OCI-LY1 (cell line): ENCODE results near the gene TCAIM.

ENCODE experiments used
- H2AFZ ChIP-seq: fragments of 200-600 bp; sonication (generic), shearing (Covaris generic); 2 replicates; pipeline ENCODE4 v1.6.0; 2014; ENCODE audit warnings: antibody characterized with exemption, mild to moderate bottlenecking, low read length
- H3F3A ChIP-seq: fragments of 200-600 bp; sonication (generic), shearing (Covaris generic); 2 replicates; pipeline ENCODE4 v1.6.0; 2014; ENCODE audit warnings: mild to moderate bottlenecking, antibody characterized with exemption, low read length, moderate library complexity; ENCODE audit not compliant: insufficient read depth
- H3K27ac ChIP-seq: fragments of 200-600 bp; sonication (generic); 2 replicates; pipeline ENCODE4 v1.5.1; 2014; ENCODE audit warnings: low read length, mixed run types, mild to moderate bottlenecking, low read depth; ENCODE audit not compliant: poor library complexity, severe bottlenecking
- H3K27me3 ChIP-seq: fragments of 200-600 bp; sonication (generic); 2 replicates; pipeline ENCODE4 v1.6.0; 2014; ENCODE audit warnings: antibody characterized with exemption, mild to moderate bottlenecking, low read length, moderate library complexity; ENCODE audit not compliant: insufficient read depth
- H3K36me3 ChIP-seq: fragments of 200-600 bp; sonication (generic); 2 replicates; pipeline ENCODE4 v1.6.1; 2014; ENCODE audit warnings: mild to moderate bottlenecking, antibody characterized with exemption, low read length, moderate library complexity, mixed read lengths; ENCODE audit not compliant: insufficient read depth
- H3K4me1 ChIP-seq: fragments of 200-600 bp; sonication (generic); 2 replicates; pipeline ENCODE4 v1.5.1; 2014; ENCODE audit warnings: mild to moderate bottlenecking, low read length, moderate library complexity; ENCODE audit not compliant: insufficient read depth, severe bottlenecking
- H3K4me2 ChIP-seq: fragments of 200-600 bp; sonication (generic), shearing (Covaris generic); 2 replicates; pipeline ENCODE4 v1.6.1; 2014; ENCODE audit warnings: low read length
- H3K4me3 ChIP-seq: fragments of 200-600 bp; sonication (generic); 2 replicates; pipeline ENCODE4 v1.5.1; 2014; ENCODE audit warnings: low read length, low read depth, mild to moderate bottlenecking, mixed read lengths; ENCODE audit not compliant: poor library complexity, severe bottlenecking
- H3K79me2 ChIP-seq: fragments of 200-600 bp; shearing (Covaris generic); 2 replicates; pipeline ENCODE4 v1.6.1; 2016; ENCODE audit warnings: mixed run types, low read length, mixed read lengths; ENCODE audit not compliant: insufficient read depth
- H3K9ac ChIP-seq: fragments of 200-600 bp; sonication (generic), shearing (Covaris generic); 2 replicates; pipeline ENCODE4 v1.6.1; 2014; ENCODE audit warnings: mild to moderate bottlenecking, low read length, mixed read lengths
- H3K9me2 ChIP-seq: fragments of 200-600 bp; sonication (generic), shearing (Covaris generic); 2 replicates; pipeline ENCODE4 v1.6.1; 2014; ENCODE audit warnings: low read depth, mild to moderate bottlenecking, low read length, mixed read lengths
- H3K9me3 ChIP-seq: fragments of 200-600 bp; shearing (Covaris generic); 2 replicates; pipeline ENCODE4 v1.6.1; 2014; ENCODE audit warnings: low read length, mixed read lengths
- H4K20me1 ChIP-seq: fragments of 200-600 bp; sonication (generic), shearing (Covaris generic); 2 replicates; pipeline ENCODE4 v1.6.0; 2016; ENCODE audit warnings: mild to moderate bottlenecking, low read length; ENCODE audit not compliant: insufficient read depth
- EZH2 ChIP-seq: fragments of 200-600 bp; sonication (generic), shearing (Covaris generic); IDR thresholded peaks from 2 replicates; pipeline ENCODE4 v1.8.0; 2017; ENCODE audit warnings: borderline replicate concordance, mixed run types, mild to moderate bottlenecking, antibody characterized with exemption, low read length, moderate library complexity, mixed read lengths
- TF ChIP-seq, protein P1 (sequence below): fragments of 200-600 bp; sonication (generic), shearing (Covaris generic); IDR thresholded peaks from 2 replicates; pipeline ENCODE4 v1.5.1; 2017; ENCODE audit warnings: mild to moderate bottlenecking, antibody characterized with exemption, low read length, moderate library complexity, mixed read lengths

TCAIM gene

DNA sequence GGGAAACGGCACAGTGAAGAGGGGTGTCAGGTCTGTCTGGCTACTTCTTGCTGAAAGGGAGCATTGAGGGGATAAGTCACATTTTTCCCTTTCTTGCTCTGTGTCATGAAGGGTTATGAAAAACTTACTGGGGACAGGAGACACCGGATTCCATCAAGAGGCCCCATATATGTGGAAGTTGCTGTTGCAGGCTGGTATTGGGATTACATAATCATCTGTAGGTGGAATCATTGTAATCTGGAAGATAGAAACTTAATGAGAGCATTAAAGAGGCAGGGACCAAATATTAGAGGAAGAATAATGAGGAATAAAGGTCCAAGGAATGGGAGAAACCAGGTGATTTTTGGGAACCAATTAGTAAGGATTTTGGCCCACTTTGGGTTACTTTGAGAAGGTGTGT lies 4.2 kb upstream of the TCAIM start:
- Histone ChIP-seq H2AFZ (no peak overlapping the region), H3K9me3 (no peaks in the 10 kb centered on the region), H3K79me2 (no peaks in the 10 kb centered on the region), H3F3A (no peaks in the 10 kb centered on the region), H3K9ac (no peak overlapping the region), H3K9me2 (no peaks in the 10 kb centered on the region), H3K27ac (no peak overlapping the region), H3K27me3 (no peaks in the 10 kb centered on the region), H3K4me3 (no peak overlapping the region), H3K36me3 (no peaks in the 10 kb centered on the region), H3K4me1 (peaks cover 9% of the 10 kb centered on the region), H4K20me1 (no peaks in the 10 kb centered on the region), H3K4me2 (no peak overlapping the region)
- no peak for TF ChIP-seq EZH2
- TF ChIP-seq, protein P1, sequence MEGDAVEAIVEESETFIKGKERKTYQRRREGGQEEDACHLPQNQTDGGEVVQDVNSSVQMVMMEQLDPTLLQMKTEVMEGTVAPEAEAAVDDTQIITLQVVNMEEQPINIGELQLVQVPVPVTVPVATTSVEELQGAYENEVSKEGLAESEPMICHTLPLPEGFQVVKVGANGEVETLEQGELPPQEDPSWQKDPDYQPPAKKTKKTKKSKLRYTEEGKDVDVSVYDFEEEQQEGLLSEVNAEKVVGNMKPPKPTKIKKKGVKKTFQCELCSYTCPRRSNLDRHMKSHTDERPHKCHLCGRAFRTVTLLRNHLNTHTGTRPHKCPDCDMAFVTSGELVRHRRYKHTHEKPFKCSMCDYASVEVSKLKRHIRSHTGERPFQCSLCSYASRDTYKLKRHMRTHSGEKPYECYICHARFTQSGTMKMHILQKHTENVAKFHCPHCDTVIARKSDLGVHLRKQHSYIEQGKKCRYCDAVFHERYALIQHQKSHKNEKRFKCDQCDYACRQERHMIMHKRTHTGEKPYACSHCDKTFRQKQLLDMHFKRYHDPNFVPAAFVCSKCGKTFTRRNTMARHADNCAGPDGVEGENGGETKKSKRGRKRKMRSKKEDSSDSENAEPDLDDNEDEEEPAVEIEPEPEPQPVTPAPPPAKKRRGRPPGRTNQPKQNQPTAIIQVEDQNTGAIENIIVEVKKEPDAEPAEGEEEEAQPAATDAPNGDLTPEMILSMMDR: no peak

DNA sequence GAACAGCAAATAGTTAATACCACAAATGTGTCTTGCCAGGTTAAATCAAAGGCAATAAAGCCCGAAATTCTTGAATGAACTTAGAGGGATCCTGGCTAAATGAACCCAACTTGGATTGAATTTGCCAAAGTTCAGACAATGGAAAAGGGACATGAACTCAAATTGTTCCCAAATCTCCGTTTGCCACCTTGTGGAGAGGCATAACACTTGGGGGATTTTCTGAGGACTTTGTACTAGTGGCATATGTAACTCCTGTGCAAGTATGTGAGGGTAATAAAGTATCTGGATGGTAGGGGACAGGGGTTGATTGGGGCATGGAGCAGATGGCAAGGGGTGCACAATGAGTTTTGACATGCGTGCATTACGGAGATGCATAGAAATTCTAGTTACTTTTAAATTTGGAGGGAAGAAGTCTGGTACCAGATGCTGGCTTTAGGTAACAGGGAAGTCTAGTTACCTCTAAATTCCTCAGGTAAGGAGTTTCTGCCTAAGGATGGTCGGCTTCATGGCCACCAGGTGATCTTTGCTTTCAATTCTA lies 1.2 kb upstream of the TCAIM start:
- H4K20me1 ChIP-seq: no peaks in the 10 kb centered on the region
- peak overlapping the region; percentile 63 for H3K9ac ChIP-seq
- H3K27me3 ChIP-seq: no peaks in the 10 kb centered on the region
- H3K79me2 ChIP-seq: 0 out of 2 replicates have a peak, but pooled peaks cover 5% of the 10 kb centered on the region
- no peaks in the 10 kb centered on the region for H3K9me3 ChIP-seq
- no peak overlapping the region for H3K27ac ChIP-seq
- peaks cover 24% of the 10 kb centered on the region for H3K4me1 ChIP-seq
- H3K9me2 ChIP-seq: no peaks in the 10 kb centered on the region
- peak overlapping the region; percentile 92 for H3K4me2 ChIP-seq
- H2AFZ ChIP-seq: peak overlapping the region; percentile 13; the same call in 1 of the 2 replicates
- H3F3A ChIP-seq: no peaks in the 10 kb centered on the region
- H3K36me3 ChIP-seq: no peaks in the 10 kb centered on the region
- no peak for TF ChIP-seq EZH2
- TF ChIP-seq, protein P1: no peak
- peak overlapping the region; percentile 64 for H3K4me3 ChIP-seq

DNA sequence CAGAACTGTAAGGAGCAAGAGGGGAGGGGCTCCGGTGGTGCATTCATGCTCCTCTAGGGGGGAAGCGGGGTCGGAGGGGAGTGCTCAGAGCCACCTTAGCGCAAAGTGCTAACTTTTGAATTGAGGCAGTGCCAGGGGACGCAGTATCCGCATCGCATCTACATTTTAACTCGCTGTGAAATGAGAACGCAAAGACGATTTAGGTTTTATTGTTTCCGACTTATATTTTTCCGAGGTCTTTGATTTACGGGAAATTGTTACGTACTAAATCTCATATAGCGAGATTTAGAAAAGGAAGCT lies 212 bp downstream of the TCAIM start:
- H3K9ac ChIP-seq: peak overlapping the region; percentile 63

More for the DNA sequence above, 212 bp downstream of the TCAIM start:
- Histone ChIP-seq H3K27ac (peak overlapping the region; percentile 67), H3K4me1 (peaks cover 24% of the 10 kb centered on the region), H3K27me3 (no peaks in the 10 kb centered on the region), H3F3A (no peaks in the 10 kb centered on the region), H3K9me2 (no peaks in the 10 kb centered on the region), H3K9me3 (no peaks in the 10 kb centered on the region), H4K20me1 (no peaks in the 10 kb centered on the region), H3K36me3 (no peaks in the 10 kb centered on the region), H3K4me3 (peak overlapping the region; percentile 64), H3K79me2 (0 out of 2 replicates have a peak, but pooled peaks cover 5% of the 10 kb centered on the region), H3K4me2 (peak overlapping the region; percentile 92), H2AFZ (0 out of 2 replicates have a peak overlapping the region, but pooled peaks have one; percentile 64)
- TF ChIP-seq, protein P1: no peak
- no peak for TF ChIP-seq EZH2
